Measurements from ENCODE around the gene GTF2A2.

Gene GTF2A2

GRCh38 chr15:59659366-59659765, 2.1 kb upstream of the GTF2A2 start:
- Histone ChIP-seq H3K27ac (replicated peaks) (no peak overlapping the region), H3K4me3 (replicated peaks; ENCODE audit: insufficient read depth, low read length) (no peak overlapping the region), H3K27me3 (ENCODE audit: insufficient read depth, poor library complexity, severe bottlenecking) (no peaks in the 10 kb centered on the region)
- no peak for TF ChIP-seq CTCF (IDR thresholded peaks at IDR 0.05; ENCODE audit: insufficient read depth, low read length)
- no peak for TF ChIP-seq GABPA (IDR thresholded peaks at IDR 0.05; ENCODE audit: low read depth)
- TF ChIP-seq REST (IDR thresholded peaks at IDR 0.05; ENCODE audit: insufficient replicate concordance, low read depth): no peak
- TF ChIP-seq POLR2AphosphoS5 (IDR thresholded peaks at IDR 0.05; ENCODE audit: low read depth): no peak
- no peak for TF ChIP-seq SPI1 (IDR thresholded peaks at IDR 0.05; ENCODE audit: borderline replicate concordance, low read depth)
- DNase-seq (ENCODE audit: low read depth in 1 of 2, low spot score in 1 of 2): no peak

- TF ChIP-seq POLR2AphosphoS5 (IDR thresholded peaks at IDR 0.05; ENCODE audit: low read depth) (no peak; the same call in 1 of the 2 replicates), REST (IDR thresholded peaks at IDR 0.05; ENCODE audit: insufficient replicate concordance, low read depth) (no peak), CTCF (IDR thresholded peaks at IDR 0.05; ENCODE audit: insufficient read depth, low read length) (no peak), GABPA (IDR thresholded peaks at IDR 0.05; ENCODE audit: low read depth) (no peak), SPI1 (IDR thresholded peaks at IDR 0.05; ENCODE audit: borderline replicate concordance, low read depth) (no peak)
- Histone ChIP-seq H3K27ac (replicated peaks) (peak overlapping the region; percentile 93), H3K4me3 (replicated peaks; ENCODE audit: insufficient read depth, low read length) (no peak overlapping the region), H3K27me3 (ENCODE audit: insufficient read depth, poor library complexity, severe bottlenecking) (no peaks in the 10 kb centered on the region)
- no peak for DNase-seq (ENCODE audit: low read depth in 1 of 2, low spot score in 1 of 2)
These were observed 365 bp upstream of the GTF2A2 start for GRCh38 chr15:59657635-59658125.

GRCh38 chr15:59654046-59654445, 3.3 kb downstream of the GTF2A2 start:
- no peak for TF ChIP-seq CTCF (IDR thresholded peaks at IDR 0.05; ENCODE audit: insufficient read depth, low read length)
- TF ChIP-seq REST (IDR thresholded peaks at IDR 0.05; ENCODE audit: insufficient replicate concordance, low read depth): no peak
- no peak for TF ChIP-seq GABPA (IDR thresholded peaks at IDR 0.05; ENCODE audit: low read depth)
- TF ChIP-seq POLR2AphosphoS5 (IDR thresholded peaks at IDR 0.05; ENCODE audit: low read depth): no peak
- no peak for TF ChIP-seq SPI1 (IDR thresholded peaks at IDR 0.05; ENCODE audit: borderline replicate concordance, low read depth)
- H3K27me3 ChIP-seq (ENCODE audit: insufficient read depth, poor library complexity, severe bottlenecking): no peaks in the 10 kb centered on the region
- no peak overlapping the region for H3K27ac ChIP-seq (replicated peaks)
- H3K4me3 ChIP-seq (replicated peaks; ENCODE audit: insufficient read depth, low read length): no peak overlapping the region
- DNase-seq (ENCODE audit: low read depth in 1 of 2, low spot score in 1 of 2): no peak
